GM12872 (cell line): Measurements from ENCODE around the gene PTPRB.

Experiments
- CTCF ChIP-seq: IDR thresholded peaks from 3 replicates; pipeline ENCODE4 v1.5.1; 2011; ENCODE audit warnings: low read depth, mild to moderate bottlenecking, low read length, moderate library complexity; ENCODE audit not compliant: insufficient read depth

PTPRB gene

GRCh38 chr12:70507442-70507841, 129.8 kb downstream of the PTPRB start:
- TF ChIP-seq CTCF = no peak

GRCh38 chr12:70497508-70497907, 139.7 kb downstream of the PTPRB start:
- no peak for TF ChIP-seq CTCF

GRCh38 chr12:70487440-70487839, 149.8 kb downstream of the PTPRB start:
- no peak for TF ChIP-seq CTCF

- no peak for TF ChIP-seq CTCF
Measured at GRCh38 chr12:70486588-70486987, 150.6 kb downstream of the PTPRB start.

GRCh38 chr12:70485704-70486103, 151.5 kb downstream of the PTPRB start:
- no peak for TF ChIP-seq CTCF

- no peak for TF ChIP-seq CTCF
Measured at GRCh38 chr12:70484464-70484863, 152.8 kb downstream of the PTPRB start.

- no peak for TF ChIP-seq CTCF
Measured at GRCh38 chr12:70482764-70483163, 154.5 kb downstream of the PTPRB start.
